Measurements from ENCODE around the gene PCDHGA12.
"Not testable (repeated sequence)": the region's sequence is repeated elsewhere in the genome, so short reads cannot be mapped to it uniquely, and the experiment has no call there.

PCDHGA12 gene

GRCh38 chr5:141409598-141410306 is 20.6 kb upstream of the PCDHGA12 start:
- DNase-seq, result no peak

- no peak for DNase-seq
Measured at GRCh38 chr5:141411575-141411974, 18.7 kb upstream of the PCDHGA12 start.

GRCh38 chr5:141412854-141413539 is 17.3 kb upstream of the PCDHGA12 start, which contains the start of gene PCDHGA10:
TSS of gene PCDHGA10 (plus strand) at chr5:141412987. CDS start at chr5:141413176, 189 bp downstream.
- DNase-seq, result peak; percentile 47

GRCh38 chr5:141413540-141414069 is 16.7 kb upstream of the PCDHGA12 start:
- DNase-seq, result no peak

GRCh38 chr5:141414548-141415274 is 15.6 kb upstream of the PCDHGA12 start:
- DNase-seq, result not testable (repeated sequence)

GRCh38 chr5:141415275-141415618 is 15.1 kb upstream of the PCDHGA12 start:
- not testable (repeated sequence) for DNase-seq

GRCh38 chr5:141417494-141418172 is 12.7 kb upstream of the PCDHGA12 start, which contains the start of gene PCDHGB7:
TSS of gene PCDHGB7 (plus strand) at chr5:141417677. CDS start at chr5:141417860, 183 bp downstream.
- peak; percentile 27 for DNase-seq

- no peak for DNase-seq
Measured at GRCh38 chr5:141419074-141419880, 11.0 kb upstream of the PCDHGA12 start.

GRCh38 chr5:141420855-141421488 is 9.3 kb upstream of the PCDHGA12 start, which contains the start of gene PCDHGA11:
TSS of gene PCDHGA11 (plus strand) at chr5:141421051. CDS start at chr5:141421228, 177 bp downstream.
- peak; percentile 9 for DNase-seq

- no peak for DNase-seq
Measured at GRCh38 chr5:141421489-141421855, 8.8 kb upstream of the PCDHGA12 start.

GRCh38 chr5:141422742-141423291 is 7.5 kb upstream of the PCDHGA12 start:
- no peak for DNase-seq

- DNase-seq, result no peak
Measured at GRCh38 chr5:141427783-141428426, 2.4 kb upstream of the PCDHGA12 start.

- DNase-seq, result no peak
Measured at GRCh38 chr5:141431286-141431685, 979 bp downstream of the PCDHGA12 start.

GRCh38 chr5:141432308-141432707 is 2.0 kb downstream of the PCDHGA12 start:
- DNase-seq, result not testable (repeated sequence)

- not testable (repeated sequence) for DNase-seq
Measured at GRCh38 chr5:141432726-141433125, 2.4 kb downstream of the PCDHGA12 start.

- DNase-seq, result no peak
Measured at GRCh38 chr5:141434006-141434405, 3.7 kb downstream of the PCDHGA12 start.

- no peak for DNase-seq
Measured at GRCh38 chr5:141437221-141437620, 6.9 kb downstream of the PCDHGA12 start.

GRCh38 chr5:141439411-141440141 is 9.3 kb downstream of the PCDHGA12 start:
- DNase-seq, result no peak

GRCh38 chr5:141440341-141440740 is 10.0 kb downstream of the PCDHGA12 start:
- no peak for DNase-seq
